PFSK-1 (cell line): ENCODE measurements around the gene LINC01488.

Experiments used
- FOXP2 ChIP-seq: optimal IDR thresholded peaks from 2 replicates; pipeline ENCODE3; 2011; ENCODE audit warnings: borderline replicate concordance, control low read depth, inconsistent platforms; ENCODE audit not compliant: insufficient read depth; ENCODE audit errors: extremely low read length, extremely low read depth
- POLR2AphosphoS5 ChIP-seq: IDR thresholded peaks from 2 replicates; pipeline ENCODE4 v1.6.1; 2012; ENCODE audit warnings: low read depth, mild to moderate bottlenecking, control low read depth, low read length, moderate library complexity
- REST ChIP-seq, 2 experiments: IDR thresholded peaks; 2 replicates each; pipeline versions ENCODE4 v1.6.1 to v1.8.0; 2011 to 2012; ENCODE audit warnings: low read depth in 2 of 2, low read length in 2 of 2, control low read depth in 1 of 2, inconsistent platforms in 1 of 2, mild to moderate bottlenecking in 1 of 2, moderate library complexity in 1 of 2; ENCODE audit not compliant: insufficient read depth in 1 of 2
- SIN3A ChIP-seq: IDR thresholded peaks from 2 replicates; pipeline ENCODE4 v1.6.1; 2012; ENCODE audit warnings: mild to moderate bottlenecking, low read length, moderate library complexity, borderline replicate concordance; ENCODE audit not compliant: insufficient read depth
- TAF1 ChIP-seq: IDR thresholded peaks from 2 replicates; pipeline ENCODE4 v1.6.1; 2012; ENCODE audit warnings: low read length, control low read depth, borderline replicate concordance; ENCODE audit not compliant: insufficient read depth

Gene LINC01488

DNA sequence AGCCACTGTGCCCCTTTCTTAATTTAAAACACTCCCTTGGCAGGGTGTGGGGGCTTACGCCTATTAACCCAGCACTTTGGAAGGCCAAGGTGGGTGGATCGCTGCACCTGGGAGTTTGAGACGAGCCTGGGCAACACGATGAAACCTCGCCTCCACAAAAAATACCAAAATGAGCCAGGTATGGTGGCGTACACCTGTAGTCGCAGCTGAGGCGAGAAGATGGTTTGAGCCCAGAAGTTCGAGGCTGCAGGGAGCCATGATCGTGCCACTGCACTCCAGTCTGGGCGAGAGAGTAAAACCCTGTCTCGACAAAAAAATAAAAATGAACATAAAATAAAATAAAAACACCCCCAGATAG lies 45.0 kb downstream of the LINC01488 start:
- TF ChIP-seq SIN3A: no peak
- no peak for TF ChIP-seq POLR2AphosphoS5
- TF ChIP-seq REST (IDR thresholded peaks at IDR 0.05; ENCODE audit: insufficient read depth in 1 of 2, low read depth in 2 of 2, low read length in 2 of 2): no peak
- TF ChIP-seq FOXP2: no peak
- TF ChIP-seq TAF1: no peak

DNA sequence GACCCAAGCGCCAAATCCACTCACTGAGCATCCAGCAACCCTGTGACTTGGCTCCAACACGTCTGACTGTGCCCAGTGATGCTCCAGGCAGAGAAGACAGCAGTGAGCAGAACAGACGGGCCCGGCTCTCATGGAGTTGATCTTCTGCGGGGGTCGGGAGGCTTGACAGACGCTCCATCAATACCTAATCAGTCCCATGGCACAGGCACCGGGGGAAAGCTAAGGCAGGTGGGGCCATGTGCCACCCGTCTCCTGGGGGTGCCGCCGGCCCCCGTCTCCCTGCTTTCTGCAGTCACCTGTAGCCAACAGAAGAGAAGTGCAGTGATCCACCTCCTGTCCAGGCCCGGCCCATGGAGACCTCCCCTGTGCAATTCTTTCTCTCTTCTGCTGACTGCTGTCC lies 47.5 kb downstream of the LINC01488 start:
- TF ChIP-seq REST (IDR thresholded peaks at IDR 0.05; ENCODE audit: insufficient read depth in 1 of 2, low read depth in 2 of 2, low read length in 2 of 2): no peak
- no peak for TF ChIP-seq TAF1
- TF ChIP-seq SIN3A: no peak
- TF ChIP-seq POLR2AphosphoS5: no peak
- TF ChIP-seq FOXP2: no peak

DNA sequence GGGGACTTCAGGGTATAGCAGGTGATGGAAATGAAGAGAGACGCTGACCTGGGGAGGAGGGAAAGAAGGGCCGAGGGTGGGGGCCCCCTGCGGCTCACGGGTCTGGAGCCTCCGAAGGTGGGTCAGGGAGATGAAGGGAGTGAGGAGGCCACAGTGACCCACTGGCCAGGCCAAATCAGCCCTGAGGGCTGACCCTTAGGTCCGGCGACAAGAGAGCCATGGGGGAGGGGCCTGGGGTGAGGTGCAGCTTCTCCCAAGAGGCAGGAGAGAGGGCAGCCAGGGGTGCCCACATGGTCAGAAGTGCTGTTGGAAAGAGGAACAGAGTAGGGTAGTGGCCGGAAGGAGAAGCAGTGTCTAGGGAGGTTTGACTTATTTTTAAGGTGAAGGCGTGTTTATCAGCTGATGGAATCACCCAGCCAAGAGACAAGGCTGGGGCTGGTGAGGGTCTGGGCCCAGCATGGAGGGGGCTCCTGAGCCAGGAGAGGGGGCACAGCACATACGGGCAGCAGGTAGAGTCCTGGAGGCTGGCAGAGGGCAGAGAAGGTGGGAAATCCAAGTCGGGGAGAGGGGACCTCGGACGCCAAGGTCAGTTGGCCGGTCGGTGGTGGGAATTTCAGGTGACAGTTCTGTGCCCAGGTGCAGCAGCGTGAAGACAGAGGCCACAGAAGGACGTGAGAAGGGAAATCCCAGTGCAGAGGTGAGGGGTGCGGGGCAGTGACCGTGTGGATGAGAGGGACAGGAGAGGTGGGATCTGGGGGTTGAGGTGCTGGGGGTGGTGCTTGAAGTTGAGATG lies 49.0 kb downstream of the LINC01488 start:
- TF ChIP-seq POLR2AphosphoS5 (no peak), TAF1 (no peak), REST (IDR thresholded peaks at IDR 0.05; ENCODE audit: insufficient read depth in 1 of 2, low read depth in 2 of 2, low read length in 2 of 2) (no peak), FOXP2 (no peak), SIN3A (no peak)

- TF ChIP-seq REST (IDR thresholded peaks at IDR 0.05; ENCODE audit: insufficient read depth in 1 of 2, low read depth in 2 of 2, low read length in 2 of 2) (no peak), POLR2AphosphoS5 (no peak), SIN3A (no peak), FOXP2 (no peak), TAF1 (no peak)
Measured at GRCh38 chr11:69531071-69531716, 49.7 kb downstream of the LINC01488 start.
